Measurements from ENCODE around the gene INAFM1.

INAFM1 gene

GRCh38 chr19:47274071-47274890 lies at the start of gene INAFM1:
Gene INAFM1 (plus strand): TSS chr19:47274885. CDS start chr19:47274920, 35 bp downstream.
- DNase-seq (ENCODE audit: low read depth, low spot score), result peak; percentile 97

DNA sequence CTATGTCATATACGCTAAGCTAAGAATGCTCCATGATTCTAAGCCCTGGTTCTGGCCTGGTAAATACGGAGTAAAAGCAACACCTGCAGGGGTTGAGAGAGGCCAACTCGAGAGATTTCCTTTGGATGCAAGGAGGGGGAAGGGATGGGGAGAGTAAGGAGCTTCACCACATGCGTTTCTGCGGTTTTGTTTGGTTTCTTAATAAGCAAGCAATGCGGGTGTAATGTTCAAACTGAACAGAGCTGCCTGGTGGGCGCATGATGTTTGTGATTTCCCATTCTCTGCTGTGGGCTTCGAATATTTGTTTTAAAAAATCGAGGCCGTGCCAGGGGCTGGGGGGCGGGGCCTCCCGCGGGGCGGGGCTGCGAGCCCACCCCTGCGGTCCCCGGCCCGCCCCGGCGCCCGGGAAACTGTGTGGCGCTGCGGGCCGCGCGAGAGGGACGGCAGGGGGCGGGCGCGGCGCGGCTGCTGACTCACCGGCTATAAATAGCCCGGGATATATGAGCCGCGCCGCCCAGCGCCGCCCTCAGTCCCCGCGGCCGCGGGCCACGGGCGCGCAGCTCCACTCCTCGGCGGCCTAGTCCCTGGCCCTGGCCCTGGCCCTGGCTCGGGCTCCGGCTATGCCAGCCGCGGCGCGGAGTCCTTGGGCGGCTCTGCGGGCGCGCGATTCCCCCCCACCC lies 48.8 kb upstream of the INAFM1 start:
- DNase-seq (ENCODE audit: low read depth, low spot score), result peak; percentile 70

- DNase-seq (ENCODE audit: low read depth, low spot score), result no peak
Measured at GRCh38 chr19:47226426-47227351, 48.0 kb upstream of the INAFM1 start.

DNA sequence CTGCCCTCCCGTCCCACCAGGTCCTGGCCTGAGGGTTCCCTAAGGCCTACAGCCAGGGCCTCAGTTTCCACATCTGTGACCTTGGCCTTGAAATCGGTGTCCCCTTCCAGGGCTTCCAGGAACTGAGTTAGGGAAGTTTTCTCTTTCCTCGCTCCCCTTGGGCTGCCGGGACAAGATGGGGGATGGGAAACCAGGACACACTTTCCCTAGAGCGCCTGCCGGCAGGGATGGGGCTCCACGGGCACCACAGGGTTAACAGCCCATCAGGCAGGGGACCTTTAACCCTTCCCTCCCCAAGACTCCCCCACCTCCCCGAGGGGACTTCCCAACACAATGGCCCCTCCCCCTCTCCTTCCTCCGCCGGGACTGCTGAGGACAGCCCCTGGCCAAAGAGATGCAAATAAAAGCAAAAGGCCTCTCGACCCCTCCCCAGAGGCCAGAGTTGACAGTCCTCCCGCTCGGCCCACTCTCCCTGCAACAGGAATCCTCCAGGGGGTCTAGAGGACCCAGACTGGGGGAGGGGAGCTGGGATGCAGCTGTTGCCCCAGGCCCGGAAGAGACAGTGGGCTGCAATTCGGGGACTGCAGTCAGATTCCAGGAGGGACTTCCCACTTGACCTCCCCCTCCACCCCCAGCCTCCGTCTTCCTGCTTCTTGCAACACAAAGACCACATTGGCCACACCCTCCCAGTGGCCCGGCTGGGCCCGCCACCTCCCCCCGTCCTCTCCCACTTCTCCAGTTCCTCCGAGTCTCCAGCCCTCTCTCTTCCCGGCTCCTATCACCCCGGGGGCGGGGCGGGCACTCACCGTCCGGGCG lies 47.1 kb upstream of the INAFM1 start:
- DNase-seq (ENCODE audit: low read depth, low spot score), result no peak

GRCh38 chr19:47228168-47228936 lies 46.3 kb upstream of the INAFM1 start:
- DNase-seq (ENCODE audit: low read depth, low spot score), result no peak

DNA sequence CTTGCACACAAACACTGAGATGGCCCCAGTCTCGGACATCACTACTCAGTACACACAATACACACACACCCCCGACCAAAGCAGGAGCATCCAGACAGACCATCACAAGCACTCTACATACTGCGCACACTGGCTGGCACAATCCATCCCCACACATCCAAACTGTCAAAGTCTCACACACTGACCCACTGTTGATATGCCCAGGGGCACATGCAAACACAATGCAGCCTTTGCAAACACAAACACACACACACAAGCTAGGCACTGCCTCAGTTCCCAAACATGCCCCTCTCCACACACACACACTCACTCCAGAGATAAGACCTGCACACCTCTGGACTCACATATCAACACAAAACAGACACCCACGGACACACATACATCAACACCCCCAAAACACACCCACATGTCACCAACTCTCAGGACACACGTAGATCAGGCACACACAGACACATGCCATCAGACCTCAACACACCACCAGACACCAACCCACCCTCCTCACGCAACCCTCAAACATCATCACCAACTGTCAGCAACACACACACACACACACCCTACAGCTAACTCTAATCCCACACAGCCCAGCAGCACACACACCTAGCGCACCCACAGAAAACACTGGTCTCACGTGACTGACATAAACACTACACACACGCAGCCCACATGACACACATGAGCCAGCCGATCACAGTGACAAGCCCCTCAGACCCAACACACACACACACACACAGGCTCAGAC lies 45.6 kb upstream of the INAFM1 start:
- DNase-seq (ENCODE audit: low read depth, low spot score), result no peak

GRCh38 chr19:47229676-47230053 lies 45.0 kb upstream of the INAFM1 start:
- DNase-seq (ENCODE audit: low read depth, low spot score), result no peak

DNA sequence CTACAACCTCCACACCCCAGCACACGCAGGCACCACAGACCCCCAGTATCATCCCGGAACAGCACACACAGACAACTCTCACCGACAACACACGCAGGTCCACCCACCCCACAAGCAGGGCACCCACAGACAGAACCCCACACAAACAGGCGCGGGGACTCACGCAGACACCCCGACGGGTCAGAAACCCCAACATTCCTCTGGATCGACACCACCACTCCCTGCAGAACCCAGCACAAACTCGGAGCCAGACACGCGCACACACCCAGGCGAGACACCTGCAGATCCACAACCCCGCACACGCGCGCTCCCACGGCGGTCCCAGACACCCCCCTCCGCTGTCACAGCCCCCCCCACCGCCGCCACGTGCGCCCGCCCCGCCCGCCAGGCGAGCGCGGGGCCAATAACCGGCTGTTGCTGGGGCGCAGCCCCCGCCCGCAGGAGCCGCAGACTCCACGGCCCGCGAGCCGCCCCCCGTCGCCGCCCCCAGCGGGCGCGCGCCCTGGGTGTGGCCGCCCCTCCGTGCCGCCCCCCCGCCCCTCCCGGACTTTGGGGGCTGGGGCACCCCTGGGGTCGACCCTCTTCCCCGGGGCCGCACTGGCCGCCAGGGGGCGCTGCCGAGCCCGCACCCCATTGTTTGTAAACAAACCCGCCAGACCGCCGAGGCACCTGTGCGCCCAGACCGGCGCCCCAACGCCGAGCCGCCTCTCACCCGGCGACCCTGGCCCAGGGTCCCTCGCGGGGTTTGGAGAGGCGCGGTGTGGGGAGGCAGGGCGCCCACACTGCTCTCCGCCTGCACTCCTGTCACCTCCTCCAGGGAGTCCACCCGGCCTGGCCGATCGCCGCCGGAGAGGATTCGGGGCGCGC lies 44.4 kb upstream of the INAFM1 start:
- peak; percentile 71 for DNase-seq (ENCODE audit: low read depth, low spot score)

- no peak for DNase-seq (ENCODE audit: low read depth, low spot score)
Measured at GRCh38 chr19:47230921-47231214, 43.8 kb upstream of the INAFM1 start, which contains the start of gene BBC3. Gene BBC3 (minus strand): TSS chr19:47231199. CDS start chr19:47228431, 2,768 bp downstream.

- peak; percentile 83 for DNase-seq (ENCODE audit: low read depth, low spot score)
Measured at GRCh38 chr19:47231215-47232054, 43.2 kb upstream of the INAFM1 start.

DNA sequence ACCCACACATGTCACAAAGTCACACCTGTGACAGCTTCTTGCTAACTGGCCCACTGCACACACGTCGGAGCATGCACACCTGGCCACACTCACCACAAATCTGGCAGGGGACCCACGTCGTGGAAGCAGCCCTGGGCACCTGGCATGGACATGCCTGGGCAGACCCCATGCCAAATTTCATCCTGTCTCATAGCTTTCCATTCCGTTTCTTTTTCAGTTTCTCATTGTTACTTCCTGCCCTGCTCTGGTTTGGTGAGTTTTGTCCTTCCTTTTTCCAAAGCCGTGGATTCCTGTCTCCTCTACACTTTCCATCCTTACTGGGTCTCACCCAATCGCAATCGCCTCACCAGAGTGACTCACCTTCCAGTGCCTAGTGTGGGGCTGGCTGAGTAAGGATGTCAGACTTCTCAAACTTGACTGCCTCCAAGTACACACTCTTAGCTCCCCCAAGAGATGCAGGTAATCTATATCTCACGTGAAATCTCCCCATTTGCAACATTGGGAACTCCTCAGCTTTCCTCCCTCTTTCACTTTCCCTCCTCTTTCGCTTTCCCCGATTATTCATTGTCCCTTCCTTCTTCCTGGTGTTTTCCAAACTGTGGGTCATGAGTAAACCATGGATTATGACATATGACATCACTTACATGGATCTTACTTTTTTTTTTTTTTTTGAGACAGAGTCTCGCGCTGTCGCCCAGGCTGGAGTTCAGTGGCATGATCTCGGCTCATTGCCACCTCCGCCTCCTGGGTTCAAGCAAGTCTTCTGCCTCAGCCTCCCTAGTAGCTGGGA lies 42.1 kb upstream of the INAFM1 start:
- DNase-seq (ENCODE audit: low read depth, low spot score), result no peak

DNA sequence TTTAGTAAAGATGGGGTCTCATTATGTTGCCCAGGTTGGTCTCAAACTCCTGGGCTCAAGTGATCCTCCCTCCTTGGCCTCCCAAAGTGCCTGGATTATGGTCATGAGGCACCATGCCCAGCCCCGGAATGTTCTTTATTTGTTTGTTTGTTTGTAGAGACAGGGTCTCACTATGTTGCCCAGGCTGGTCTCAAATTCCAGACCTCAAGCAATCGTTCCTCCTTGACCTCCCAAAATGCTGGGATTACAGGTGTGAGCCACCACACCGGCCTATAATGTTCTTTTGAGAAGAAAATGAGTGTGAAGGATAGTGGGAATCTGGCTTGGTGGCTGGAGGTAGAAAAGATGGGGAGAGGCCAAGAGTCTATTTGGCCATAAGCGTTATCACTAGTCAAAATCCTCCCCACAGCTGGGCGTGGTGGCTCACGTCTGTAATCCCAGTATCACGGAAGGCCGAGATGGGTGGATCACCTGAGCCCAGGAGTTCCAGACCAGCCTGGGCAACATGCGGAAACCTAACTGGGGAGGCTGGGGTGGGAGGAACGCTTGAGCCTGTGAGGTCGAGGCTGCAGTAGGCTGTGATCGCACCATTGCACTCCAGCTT lies 38.5 kb upstream of the INAFM1 start:
- DNase-seq (ENCODE audit: low read depth, low spot score), result no peak

DNA sequence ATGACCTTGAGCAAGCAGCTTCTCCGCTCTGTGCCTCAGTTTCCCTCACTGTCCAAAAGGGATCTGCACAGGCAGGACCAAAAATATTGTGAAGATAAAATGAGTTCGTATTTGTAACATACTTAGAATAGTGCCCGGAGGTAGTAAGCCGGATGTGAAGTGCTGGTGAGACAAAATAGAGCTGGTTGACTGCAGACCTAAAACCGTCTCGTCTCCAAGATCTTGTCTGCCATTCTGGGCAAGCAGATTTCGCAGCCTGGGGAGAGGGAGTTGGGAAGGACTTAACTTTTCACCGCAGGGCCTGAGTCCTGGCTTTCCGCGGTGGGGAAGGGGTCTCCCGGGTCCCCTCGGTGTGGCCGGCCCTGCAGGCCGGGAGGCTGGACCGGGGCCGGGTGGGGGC lies 35.5 kb upstream of the INAFM1 start:
- DNase-seq (ENCODE audit: low read depth, low spot score), result no peak

DNA sequence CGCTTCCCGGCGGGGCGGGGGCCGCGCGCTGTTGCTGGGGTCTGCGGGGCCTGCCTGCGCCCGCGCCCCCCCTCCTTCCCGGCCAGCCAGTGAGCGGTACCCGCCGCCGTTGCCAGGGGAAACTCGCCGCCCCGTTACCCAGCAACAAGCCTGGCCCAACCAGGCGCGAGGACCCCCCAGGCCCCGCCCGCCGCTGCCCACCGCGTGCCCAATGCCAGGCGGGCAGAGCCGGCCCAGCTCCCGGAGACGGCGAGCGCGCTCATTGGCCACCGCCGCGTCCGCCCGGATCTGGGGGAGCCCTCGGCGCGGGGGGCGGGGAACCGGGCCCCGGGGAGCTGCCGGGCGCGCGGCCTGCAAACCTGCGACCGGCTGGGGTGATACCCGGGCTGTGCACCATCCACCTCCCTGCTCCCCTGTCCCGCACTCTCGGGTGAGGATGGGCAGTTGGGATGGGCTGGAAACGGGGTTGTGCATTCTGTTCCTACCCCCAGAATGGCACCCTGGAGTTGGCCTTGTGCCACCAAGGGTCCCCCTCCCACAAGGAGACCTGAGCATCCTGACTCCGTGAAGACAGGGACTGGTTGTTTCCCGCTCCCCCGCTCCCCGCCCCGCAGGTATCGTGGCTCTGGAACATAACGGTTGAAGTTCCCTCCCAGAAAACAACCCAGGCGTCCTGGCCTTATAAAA lies 34.9 kb upstream of the INAFM1 start:
- no peak for DNase-seq (ENCODE audit: low read depth, low spot score)

- no peak for DNase-seq (ENCODE audit: low read depth, low spot score)
Measured at GRCh38 chr19:47240556-47240955, 34.1 kb upstream of the INAFM1 start.

Data from activated CD4-positive, CD25-positive, alpha-beta regulatory T cell treated with anti-CD3 and anti-CD28 coated beads, Interleukin-2, amount 50 U/mL, for 16 hours (primary cell).